DMS114 treated with DMSO at 0.1 percent for 48 hours (cell line): ENCODE results near the gene ITGA11.

Experiments used
- DNase-seq: peaks from one replicate; lab custom pipeline; 2025; ENCODE audit not compliant: unreplicated experiment; lab: John Stamatoyannopoulos, UW

Gene ITGA11

GRCh38 chr15:68335655-68336054 is 96.3 kb downstream of the ITGA11 start:
- DNase-seq: no peak

- DNase-seq: no peak
Observed at GRCh38 chr15:68335251-68335650, 96.7 kb downstream of the ITGA11 start.

GRCh38 chr15:68334661-68335124 is 97.3 kb downstream of the ITGA11 start:
- no peak for DNase-seq

- no peak for DNase-seq
Observed at GRCh38 chr15:68333775-68334470, 98.0 kb downstream of the ITGA11 start.

- no peak for DNase-seq
Observed at GRCh38 chr15:68332266-68332665, 99.7 kb downstream of the ITGA11 start.

GRCh38 chr15:68330901-68331300 is 101.1 kb downstream of the ITGA11 start:
- DNase-seq: no peak

- no peak for DNase-seq
Observed at GRCh38 chr15:68330416-68330815, 101.5 kb downstream of the ITGA11 start.

- no peak for DNase-seq
Observed at GRCh38 chr15:68328964-68329363, 103.0 kb downstream of the ITGA11 start.

- no peak for DNase-seq
Observed at GRCh38 chr15:68328443-68328842, 103.5 kb downstream of the ITGA11 start.

GRCh38 chr15:68326711-68327354 is 105.1 kb downstream of the ITGA11 start:
- no peak for DNase-seq

GRCh38 chr15:68325726-68326125 is 106.2 kb downstream of the ITGA11 start:
- DNase-seq: no peak

GRCh38 chr15:68322796-68323195 is 109.2 kb downstream of the ITGA11 start:
- no peak for DNase-seq

- DNase-seq: no peak
Observed at GRCh38 chr15:68321229-68321628, 110.7 kb downstream of the ITGA11 start.

- no peak for DNase-seq
Observed at GRCh38 chr15:68319997-68320396, 112.0 kb downstream of the ITGA11 start.

GRCh38 chr15:68318931-68319909 is 112.7 kb downstream of the ITGA11 start:
- DNase-seq: no peak

GRCh38 chr15:68318008-68318835 is 113.7 kb downstream of the ITGA11 start:
- DNase-seq: no peak

- DNase-seq: no peak
Observed at GRCh38 chr15:68317281-68318007, 114.5 kb downstream of the ITGA11 start.

GRCh38 chr15:68316061-68316804 is 115.7 kb downstream of the ITGA11 start:
- DNase-seq: no peak

GRCh38 chr15:68315495-68316031 is 116.4 kb downstream of the ITGA11 start:
- DNase-seq: no peak
